Epithelial cell of esophagus (primary cell): ENCODE data around the gene ITGA2B.

ENCODE experiments used
- DNase-seq: peaks from one replicate; pipeline ENCODE4 v3.0.0; 2010; ENCODE audit warnings: low read depth
- H3K4me3 ChIP-seq: 2 replicates; pipeline ENCODE4 v1.5.1; 2011; ENCODE audit warnings: mild to moderate bottlenecking, low read length, control low read depth
- CTCF ChIP-seq: IDR thresholded peaks from 2 replicates; pipeline ENCODE4 v1.5.1; 2011; ENCODE audit warnings: low read depth, mild to moderate bottlenecking, low read length, control low read depth, inconsistent platforms; ENCODE audit not compliant: insufficient read depth; ENCODE audit errors: missing control alignments

Gene ITGA2B

DNA sequence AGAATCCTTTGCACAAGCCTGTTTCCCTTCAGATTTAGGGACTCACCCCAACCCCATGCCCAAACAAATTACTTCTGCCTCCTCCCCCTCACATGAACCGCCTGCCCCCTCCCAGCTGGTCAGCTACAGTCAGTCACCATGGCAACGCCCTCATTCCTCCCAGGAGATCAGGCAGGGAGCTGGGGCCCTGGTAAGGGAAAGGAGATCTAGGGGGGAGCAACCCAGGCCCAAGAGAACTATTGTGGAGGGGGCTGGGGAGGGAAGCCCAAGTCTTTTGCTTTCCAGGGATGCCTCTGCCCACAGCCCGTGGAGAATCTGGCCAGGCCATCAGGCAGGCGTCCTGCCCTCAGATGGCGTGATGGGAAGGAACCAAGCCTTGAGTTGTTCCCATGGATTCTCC lies 28.6 kb downstream of the ITGA2B start:
- TF ChIP-seq CTCF, result no peak
- DNase-seq, result no peak
- no peak overlapping the region for H3K4me3 ChIP-seq

DNA sequence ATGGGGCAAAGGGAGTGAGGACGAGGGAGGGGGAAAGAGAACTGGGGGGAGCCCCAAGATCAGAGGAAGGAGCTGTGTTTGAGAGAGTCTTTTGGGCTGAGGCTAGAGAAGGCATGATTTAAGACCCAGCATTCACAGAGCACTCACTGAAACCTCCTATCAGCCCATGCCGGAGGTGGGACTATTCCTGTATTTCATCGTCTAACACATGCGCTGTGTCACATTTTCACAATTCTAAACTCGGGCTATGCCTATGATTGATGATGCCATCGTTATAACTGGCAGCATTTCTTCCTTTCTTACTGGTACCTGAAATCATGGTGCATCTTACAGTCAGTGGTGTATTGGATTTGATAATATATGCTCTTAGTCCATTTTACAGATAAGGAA lies 29.3 kb downstream of the ITGA2B start:
- no peak for DNase-seq
- TF ChIP-seq CTCF, result no peak
- H3K4me3 ChIP-seq, result no peak overlapping the region

DNA sequence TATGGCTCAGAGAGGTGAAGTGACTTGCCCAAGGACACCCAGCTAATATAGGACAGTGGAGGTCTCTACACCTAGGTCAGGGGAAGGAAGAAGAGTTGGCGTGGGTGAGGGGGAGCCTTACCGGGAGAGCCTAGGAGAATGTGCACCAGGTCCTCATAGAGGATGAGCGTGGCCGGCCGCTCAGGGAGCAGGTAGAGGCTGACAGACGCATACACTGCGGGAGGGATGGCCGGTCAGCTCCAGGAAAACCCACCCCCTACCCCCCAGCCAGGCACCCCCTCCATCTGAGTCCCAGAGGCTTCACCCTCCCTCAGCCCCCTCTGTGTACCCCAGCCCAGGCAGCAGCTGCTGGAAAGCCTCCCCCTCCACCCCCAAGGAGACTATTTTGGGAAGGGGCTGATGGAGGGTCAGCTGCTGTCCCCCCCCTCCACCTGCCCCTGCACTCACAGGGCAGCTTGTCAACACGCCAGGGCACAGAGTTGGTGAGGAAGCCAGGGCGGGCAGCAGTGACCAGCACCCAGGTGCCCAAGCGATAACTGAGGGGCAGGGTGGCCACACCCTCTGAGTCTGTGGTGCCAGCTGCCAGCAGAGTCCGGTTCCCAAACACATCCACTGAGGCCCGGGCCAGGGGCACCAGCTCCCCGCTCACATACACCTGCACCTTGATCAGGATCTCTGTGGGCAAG lies 29.8 kb downstream of the ITGA2B start:
- H3K4me3 ChIP-seq, result no peak overlapping the region
- TF ChIP-seq CTCF, result no peak
- DNase-seq, result no peak

GRCh38 chr17:44359006-44359405 lies 30.4 kb downstream of the ITGA2B start:
- no peak for DNase-seq
- H3K4me3 ChIP-seq, result no peak overlapping the region
- no peak for TF ChIP-seq CTCF

GRCh38 chr17:44358066-44358465 lies 31.4 kb downstream of the ITGA2B start:
- no peak for TF ChIP-seq CTCF
- no peak overlapping the region for H3K4me3 ChIP-seq
- DNase-seq, result no peak

DNA sequence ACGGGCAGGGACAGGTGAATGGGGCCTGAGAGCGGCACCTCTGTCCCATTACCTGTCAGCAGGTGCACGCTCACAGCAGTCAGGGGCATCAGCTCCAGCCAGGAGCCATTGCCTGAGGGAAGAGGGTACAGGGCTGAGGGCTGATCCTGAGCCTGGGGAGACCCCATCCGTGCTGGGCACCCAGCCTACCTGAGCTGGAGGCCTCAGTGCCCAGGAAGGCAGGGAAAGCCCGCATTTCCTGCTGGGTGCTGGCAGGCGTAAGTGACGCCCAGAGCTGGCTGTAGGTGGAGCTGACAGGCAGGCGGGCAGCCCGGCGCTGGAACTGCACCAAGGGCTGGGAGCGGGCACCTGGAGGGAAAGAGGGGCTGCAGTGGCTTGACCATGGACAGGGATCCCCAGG lies 33.2 kb downstream of the ITGA2B start:
- no peak for DNase-seq
- H3K4me3 ChIP-seq, result no peak overlapping the region
- TF ChIP-seq CTCF, result no peak

DNA sequence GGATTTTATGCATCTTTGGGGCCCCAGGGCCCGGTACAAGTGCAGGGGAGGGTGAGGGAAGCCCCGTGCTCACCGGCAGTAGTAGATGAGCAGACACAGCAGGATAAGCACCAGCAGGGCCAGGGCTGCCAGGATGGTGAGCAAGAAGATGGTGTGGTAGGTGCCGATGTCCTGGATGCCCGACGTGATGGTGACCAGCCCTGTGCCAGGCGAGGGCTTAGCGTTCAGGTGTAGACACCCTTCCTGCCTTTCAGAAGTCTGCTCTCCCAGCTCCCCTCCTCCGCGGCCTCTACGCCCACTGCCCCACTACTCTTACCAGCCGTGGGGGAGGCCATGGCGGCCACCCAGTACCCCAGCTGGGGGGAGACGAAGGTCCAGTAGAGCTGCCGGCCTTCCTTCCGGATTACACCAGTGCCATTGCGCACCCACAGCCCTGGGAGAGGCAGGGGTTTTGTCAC lies 33.8 kb downstream of the ITGA2B start:
- H3K4me3 ChIP-seq, result no peak overlapping the region
- no peak for DNase-seq
- no peak for TF ChIP-seq CTCF
